Forelimb muscle (tissue), 1 donor: Measurements from ENCODE around the gene HSBP1L1. TPM values are rescaled to one million over a fixed set of nuclear protein-coding genes. Genes with fewer than 3 reads are reported as not detected.

Experiments
- DNase-seq: peaks from one replicate; pipeline ENCODE4 v3.0.0-alpha.2; 2013; ENCODE audit warnings: low read depth
- polyA plus RNA-seq: library from polyadenylated mRNA; unstranded; fragments of 120-200 nt; gene quantifications from one replicate; pipeline ENCODE4 v1.2.1, GENCODE V29; 2013; ENCODE audit not compliant: insufficient read length

Gene HSBP1L1
- polyA plus RNA-seq, 1 donor, result 2.6 TPM

DNA sequence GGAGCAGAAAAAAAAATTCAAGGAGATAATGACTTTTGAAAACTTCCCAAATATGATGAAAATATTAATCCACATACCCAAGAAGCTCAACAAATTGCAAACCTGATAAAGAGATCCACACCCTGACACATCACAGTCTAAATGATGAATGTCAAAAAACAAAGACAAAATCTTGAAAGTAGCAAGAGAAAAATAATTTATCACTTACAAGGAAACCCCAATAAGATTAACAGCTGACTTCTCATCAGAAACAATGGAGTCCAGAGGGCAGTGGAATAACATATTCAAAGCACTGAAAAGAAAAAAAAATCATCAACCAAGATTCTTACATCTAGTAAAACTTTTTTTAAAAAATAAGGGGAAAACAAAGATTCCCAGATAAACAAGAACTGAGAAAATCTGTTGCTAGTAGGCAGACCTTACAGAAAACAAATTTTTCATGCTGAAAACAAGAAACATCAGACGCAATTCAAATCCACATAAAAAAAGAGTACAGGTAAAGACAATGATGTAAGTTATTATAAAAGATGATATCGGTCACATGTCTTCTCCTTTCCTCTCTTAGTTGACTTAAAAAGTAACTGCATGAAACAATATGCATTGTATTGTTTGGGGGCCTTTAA, 34.3 kb upstream of the HSBP1L1 start:
- DNase-seq, result no peak

DNA sequence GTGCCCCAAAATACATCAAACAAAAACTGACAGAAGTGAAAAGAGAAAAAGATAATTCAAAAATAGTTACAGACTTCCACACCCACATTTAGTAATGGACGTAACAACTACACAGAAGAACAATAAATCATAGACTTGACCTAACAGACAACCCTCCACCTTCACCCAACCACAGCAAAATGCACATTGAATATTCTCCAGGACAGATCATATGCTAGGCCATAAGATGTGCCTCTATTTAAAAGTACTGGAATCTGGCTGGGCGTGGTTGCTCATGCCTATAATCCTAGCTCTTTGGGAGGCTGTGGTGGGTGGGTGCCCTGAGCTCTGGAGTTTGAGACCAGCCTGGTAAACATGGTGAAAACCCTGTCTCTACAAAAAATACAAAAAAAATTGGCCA, 33.0 kb upstream of the HSBP1L1 start:
- DNase-seq, result no peak

DNA sequence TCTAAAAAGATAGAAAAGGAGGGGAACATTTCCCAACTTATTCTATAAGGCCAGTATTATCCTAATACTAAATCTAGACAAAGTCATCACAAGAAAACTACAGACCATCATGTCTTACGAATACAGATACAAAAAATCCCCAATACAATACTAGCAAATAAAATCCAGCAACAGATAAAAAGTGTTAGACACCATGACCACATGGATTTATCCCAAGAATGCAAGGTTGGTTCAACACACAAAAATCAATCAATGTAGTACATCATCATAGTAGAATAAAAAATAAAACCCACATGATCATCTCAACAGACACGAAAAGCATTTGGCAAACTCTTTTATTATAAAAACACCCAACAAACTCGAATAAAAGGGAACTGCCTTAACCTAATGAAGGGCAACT, 31.5 kb upstream of the HSBP1L1 start:
- DNase-seq, result no peak

DNA sequence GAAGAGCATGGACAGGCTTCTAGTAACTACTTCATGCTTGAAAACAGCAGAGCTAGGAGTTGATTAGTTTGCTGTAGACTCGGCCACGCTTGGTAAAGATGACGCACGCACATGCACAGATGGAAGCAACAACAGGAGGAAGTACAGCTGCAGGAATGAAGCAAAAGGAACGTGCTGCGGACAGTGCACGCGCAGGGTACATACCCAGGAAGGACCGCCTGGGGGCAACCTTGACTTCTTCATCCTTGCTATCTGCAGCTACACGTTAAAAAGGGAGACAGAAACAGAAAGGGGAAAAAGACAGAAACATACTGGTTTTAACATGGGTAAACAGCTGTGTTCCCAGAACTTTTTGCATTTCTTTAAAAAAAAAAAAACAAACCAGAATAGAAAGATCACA, 30.7 kb upstream of the HSBP1L1 start:
- DNase-seq, result no peak

DNA sequence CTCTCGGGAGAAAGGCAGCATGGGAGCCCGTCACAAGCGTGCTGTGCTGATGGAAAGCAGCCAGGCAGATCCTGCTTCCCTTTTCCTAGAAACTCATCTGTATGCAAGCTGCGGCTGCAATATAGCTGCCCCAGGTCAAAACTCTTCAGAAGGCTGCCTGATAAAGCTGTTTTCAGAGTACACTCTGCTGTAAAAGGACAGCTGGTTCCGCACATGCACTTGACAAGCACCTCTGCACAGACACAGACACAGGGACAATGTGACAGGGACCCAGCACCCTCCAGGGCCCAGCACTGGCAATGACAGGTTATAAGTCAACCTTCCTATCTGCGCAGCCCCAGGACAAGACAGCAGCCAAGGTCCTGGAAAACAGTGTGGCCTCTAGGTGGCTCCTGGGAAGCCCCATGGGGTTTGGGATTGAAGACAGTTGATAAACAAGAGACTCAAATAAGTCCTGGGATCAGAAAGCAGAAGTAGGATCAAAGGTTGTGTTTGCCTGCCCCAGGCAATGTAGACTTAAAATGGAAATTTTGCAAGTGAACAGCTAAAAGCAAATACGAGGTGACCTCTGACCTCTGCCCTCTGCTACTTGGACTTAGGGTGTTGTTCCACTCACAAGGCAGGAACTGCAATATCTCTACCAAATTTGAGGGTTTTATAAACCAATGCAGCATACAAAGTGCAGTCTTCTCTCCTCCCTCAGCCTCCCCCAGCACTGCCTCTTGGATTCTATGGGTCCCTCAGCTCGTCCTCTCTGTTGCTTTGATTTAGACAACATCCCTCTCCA, 29.9 kb upstream of the HSBP1L1 start:
- DNase-seq, result no peak

DNA sequence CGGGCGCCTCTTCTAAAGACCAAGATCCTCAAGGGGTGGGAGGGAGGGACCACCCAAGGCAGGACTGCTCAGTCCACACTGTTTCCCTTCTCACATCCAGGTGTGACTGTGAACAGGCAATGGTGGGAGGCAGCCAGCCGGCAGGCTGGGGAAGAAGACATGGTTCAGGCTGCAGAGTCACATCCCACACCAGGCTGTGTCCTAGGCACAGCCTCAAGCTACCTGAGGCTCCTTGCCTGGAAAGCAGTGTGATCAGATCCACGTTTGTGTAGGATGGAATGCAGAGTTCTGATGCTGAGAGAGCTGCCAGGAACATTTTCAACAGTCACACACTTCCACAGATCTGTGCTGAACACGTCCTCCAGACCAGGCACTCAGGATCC, 29.4 kb upstream of the HSBP1L1 start:
- DNase-seq, result no peak

DNA sequence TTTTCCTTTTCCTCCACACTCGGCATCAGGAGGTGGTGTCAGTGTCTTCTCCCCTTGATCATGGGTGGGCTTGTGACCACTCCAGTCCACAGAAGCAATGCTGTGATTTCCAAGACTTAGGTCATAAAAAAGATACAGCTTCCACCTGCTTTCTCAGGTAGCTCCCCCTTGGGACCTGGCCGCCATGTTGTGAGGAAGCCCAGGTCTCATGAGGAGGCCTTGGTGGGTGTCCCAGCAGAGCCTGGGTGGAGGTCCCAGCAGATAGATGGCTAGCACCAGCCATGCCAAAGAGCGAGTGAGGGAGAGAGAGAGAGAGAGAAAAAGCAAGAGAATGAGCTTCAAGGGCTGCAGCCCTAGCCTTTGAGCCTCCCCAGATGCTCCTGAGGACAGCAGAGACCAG, 28.9 kb upstream of the HSBP1L1 start:
- no peak for DNase-seq

DNA sequence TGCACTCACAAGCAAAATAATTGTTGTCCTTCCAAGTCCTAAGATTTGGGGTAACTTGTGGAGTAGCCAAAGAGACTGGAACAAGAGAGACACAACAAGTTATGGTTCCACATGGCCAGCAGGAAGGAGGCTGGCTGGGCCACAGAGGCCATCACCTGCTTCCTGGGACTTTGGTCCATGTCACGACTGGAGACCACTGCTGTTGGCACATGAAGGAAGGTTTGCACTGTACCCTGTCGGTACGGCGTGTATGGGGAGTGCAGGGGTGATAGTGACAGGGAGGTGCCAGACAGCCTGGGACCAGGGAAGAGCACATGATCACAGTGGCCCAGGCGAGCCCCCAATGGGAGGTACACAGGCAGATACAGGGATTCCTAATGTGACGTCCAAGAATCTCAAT, 28.5 kb upstream of the HSBP1L1 start:
- no peak for DNase-seq

DNA sequence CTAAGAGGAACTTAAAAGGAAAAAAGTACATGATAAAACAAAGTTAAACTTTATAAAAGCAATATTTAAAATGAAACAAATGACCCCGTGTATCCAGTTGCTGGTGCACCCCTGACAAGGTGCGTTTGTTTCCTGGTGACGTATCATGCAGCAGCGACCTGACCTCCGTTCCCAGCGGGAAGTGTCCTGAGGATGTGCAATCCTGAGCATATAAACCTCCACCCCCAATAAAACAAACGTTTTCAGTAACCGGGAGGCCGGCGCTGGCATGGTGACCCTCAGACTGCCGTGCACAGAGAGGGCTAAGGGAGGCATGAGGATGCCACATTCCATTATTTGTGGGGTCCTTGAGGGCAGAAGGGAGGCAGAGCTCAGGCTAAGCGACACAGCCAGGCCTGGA, 27.8 kb upstream of the HSBP1L1 start:
- no peak for DNase-seq

DNA sequence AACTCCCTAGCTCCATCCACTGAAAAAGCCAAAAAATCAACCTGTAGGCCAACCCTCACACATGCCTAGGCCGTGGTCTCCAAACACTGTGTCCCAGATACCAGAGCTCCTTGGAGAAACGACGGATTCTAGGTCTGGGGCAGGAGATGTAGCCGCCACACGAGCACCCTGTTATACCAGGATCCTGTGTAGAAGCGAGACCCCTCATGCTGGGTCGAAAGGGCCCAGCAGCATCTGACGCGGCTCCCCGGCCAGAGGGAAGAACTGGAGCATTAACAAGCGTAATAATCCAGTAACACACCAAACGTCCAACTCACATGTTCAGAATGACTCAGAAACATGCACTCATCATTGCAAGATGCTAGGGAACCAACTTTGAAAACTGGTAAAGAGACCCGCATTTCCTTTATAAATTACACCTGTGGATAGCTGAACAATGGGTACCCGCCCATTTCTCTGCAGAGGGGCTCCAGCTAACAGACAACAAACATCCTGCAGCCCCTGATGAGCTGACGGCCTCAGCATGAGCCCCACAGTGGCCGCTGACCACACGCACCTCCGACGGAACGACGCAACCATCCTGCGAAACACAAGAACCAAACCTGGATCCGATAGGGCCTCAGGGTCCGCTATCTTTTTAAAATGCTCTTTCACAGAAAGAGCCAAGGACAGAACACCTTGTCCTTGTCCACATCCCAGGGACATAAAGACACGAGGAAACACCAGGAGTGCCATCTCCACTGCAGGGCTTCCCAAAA, 27.2 kb upstream of the HSBP1L1 start:
- no peak for DNase-seq

DNA sequence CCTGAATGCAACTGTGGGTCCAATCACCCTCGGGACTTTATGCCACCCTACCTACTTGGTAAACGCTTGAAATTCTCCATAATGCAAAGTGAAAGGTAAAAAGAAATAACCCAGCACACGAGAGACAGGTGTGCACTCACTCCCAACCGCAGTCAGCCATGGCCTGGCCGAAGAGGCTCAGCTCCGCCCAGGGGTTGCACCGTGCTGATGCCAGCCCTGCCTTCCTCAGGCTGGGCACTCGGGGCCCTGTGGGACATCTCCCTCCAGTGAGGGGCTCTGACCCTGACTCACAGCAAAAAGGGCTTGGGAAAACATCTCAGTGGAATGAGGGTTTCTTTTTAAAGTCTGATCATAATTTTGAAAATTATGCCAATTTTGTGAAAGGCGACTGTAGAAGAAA, 26.2 kb upstream of the HSBP1L1 start:
- DNase-seq, result no peak

DNA sequence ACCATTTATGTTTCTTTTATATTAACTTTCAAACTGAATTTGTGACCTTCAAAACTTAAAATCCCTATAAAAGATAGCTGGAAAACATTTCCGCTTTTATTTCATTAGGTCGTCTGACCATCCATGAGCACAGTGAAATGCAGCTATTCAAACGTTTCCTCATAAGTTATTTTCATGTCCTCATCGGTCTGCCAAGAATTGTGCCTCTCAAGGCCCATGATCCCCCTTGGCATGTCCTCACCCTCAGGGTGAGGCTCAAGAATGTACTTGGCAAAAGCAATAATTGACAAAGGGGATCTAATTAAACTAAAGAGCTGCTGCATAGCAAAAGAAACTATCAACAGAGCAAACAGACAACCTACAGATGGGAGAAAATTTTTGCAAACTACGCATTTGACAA, 25.3 kb upstream of the HSBP1L1 start:
- DNase-seq, result no peak

DNA sequence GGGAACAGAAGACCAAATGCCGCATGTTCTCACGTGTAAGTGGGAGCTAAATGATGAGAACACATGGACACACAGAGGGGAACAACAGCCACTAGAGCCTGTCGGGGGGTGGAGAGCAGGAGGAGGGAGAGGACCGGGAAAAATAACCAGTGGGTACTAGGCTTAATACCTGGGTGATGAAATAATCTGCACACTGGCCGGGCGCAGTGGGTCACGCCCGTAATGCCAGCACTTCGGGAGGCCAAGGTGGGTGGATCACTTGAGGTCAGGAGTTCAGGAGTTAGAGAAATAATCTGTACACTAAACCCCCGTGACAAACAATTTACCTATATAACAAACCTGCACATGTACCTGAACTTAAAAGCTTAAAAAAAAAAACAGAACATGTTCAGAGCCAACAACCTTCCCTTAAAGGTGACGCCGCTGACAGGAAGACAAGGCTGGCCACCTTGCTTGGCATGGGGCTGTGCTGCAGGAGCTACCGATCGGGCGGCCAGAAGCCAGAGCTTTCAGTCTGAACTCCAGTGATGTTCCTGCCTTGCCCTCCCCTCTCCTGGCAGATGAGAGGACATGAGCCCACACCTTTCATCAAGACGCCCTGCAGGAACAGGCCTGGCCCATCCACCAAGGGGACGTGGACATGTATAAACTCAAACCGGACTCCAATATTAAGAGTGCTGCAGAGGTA, 24.2 kb upstream of the HSBP1L1 start:
- no peak for DNase-seq

DNA sequence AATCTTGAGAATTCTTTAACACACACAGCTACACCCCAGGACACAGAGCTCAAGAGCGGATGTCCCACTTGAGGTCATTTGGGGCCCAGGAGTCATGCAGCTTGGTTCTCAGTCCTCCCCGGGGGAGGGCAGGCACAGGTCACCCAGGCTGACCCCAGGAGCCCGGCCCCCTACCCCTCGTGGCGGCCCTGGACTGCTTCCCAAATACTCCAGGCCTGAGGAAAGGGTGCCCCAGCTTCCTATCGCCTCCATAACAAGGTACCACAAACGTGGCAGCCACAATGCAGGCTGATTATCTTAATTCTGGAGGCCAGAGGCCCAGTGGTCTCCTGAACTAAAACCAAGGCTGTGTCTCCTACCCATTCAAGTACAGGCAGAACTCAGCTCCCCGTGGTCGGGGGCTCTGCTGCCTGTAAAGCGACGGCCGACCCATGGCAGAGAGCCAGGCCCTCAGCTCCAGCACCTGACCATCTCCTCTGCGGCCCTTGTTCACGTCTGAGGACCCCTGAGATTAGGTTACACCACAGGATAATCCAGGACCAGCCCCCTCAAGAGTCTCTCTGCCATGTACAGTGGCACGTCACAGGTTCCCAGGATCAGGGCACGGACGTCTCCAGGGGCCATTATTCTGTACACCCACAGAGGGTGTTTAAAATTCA, 23.5 kb upstream of the HSBP1L1 start:
- no peak for DNase-seq

DNA sequence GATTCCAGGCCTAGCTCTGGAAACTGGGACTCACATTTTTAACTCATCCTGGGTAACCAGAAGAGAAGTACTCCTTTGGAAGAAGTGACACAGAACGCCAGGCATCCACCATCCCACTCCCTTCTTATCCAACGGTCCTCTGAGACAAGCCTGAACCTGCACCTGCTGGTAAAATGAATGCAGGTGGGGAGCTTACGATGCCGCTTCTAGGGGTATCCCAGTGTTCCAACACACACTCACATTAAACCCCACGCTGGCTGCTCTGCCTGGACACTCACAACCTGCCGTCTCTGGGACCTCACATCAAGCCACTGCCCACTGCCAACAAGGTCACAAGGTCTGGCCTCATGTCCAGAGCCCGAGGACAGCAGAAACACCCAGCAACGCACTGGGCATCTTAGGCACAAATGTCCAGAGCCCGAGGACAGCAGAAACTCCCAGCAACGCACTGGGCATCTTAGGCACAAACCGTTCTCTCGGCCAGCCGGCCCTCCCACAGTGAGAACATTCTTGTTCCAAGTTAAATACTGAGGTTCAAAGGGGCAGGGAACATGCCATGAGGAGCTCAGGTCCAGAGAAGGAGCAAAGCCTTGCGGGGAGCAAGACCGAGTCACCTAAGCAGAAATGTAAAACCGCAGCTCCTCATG, 22.8 kb upstream of the HSBP1L1 start:
- DNase-seq, result no peak

DNA sequence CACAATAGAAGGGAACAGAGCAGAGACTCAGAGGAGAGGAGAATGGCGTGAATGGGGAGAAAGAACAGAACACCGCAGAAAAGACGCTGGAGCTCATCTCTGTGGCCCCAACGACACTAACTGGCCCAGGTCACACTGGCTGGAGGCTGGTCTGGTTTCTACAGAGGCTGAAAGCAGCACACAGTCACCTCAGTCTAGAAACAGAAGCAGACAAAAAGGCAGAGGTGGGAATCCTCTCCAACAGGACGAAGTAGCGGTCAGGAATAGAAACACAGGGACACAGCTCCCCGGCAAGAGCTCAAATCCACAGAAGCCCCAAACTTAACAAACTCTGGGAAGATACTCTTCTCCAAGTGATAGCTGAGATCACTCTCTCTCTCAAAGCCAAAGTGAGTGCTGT, 22.2 kb upstream of the HSBP1L1 start:
- no peak for DNase-seq

DNA sequence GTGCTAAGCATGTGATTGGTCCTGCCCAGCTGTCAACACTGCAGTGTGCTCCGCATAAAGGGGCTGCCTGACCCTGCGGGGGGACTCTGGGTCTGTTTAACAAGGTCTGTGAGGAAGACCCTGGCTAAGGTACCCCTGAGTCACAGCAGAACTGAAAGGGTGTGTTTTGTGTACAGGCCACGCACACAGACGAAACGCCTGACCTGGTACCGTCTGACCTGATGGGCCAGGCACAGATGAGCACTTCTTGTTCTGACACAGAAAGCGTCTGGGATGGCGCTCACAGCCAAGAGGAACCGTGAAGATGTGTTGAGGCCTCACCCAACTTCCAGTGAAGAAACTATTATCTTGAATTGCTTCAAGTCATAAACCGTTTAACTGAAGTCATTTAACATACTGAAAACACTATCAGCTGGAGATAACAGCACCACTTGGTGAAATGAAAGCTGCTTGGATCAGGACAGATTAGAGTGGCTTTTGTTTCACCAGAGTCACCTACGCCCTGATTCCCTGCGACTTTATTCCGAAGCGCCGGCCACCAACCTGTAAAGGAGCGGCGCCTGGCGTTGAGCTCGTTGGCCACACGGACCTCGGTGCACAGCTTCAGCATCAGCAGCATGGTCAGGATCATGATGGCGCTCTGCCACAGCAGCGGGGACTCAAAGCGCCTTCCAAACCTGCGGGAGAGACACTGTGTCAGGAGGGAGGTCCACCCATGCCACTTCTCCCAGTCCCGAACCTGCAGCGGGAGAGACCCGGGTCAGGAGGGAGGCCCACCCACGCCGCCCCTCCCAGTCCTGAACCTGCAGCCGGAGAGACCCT, 21.4 kb upstream of the HSBP1L1 start:
- DNase-seq, result no peak

DNA sequence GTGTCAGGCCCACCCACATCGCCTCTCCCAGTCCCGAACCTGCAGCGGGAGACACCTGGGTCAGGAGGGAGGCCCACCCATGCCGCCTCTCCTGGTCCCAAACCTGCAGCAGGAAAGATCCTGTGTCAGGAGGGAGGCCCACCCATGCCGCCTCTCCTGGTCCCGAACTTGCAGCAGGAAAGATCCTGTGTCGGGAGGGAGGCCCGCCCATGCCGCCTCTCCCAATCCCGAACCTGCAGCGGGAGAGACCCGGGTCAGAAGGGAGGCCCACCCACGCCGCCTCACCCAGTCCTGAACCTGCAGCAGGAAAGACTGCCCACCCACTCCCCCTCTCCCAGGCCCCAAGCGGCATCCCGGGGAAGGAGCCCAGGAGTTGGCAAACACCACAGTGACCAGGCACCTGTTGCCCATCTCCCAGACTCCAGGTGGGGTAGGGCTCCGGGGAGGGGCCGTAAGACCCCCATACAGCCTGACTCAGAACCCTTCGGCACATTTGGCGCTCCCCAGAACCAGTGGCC, 20.8 kb upstream of the HSBP1L1 start:
- no peak for DNase-seq

DNA sequence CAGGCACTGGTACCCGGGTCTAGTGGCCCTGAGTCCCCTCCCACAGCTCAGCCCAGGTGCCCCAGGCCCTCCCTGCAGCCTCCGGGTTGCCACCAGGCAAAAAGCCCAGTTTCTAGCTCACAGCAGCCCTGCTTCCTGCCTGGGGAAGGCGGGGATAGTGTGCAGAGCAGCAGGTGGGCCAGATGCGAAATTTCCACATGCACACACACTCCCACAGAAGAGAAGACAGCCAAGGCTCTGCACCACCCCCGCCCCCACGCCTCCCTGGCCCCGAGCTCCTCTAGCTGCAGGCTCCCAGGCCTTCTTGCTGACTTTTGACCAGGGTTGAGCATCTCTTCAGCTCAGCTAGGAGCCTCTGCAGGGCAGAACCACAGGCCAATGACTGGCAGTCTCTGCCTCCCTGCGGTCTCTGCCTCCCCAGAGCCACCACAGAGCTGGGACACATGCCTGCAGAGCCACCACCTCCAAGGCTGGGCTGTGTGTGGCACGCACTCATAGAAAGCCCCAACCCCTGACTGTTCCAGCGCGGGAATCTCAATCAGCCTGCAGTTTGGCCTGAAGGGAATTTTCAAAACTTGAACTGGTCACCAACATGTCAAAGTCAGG, 20.2 kb upstream of the HSBP1L1 start:
- no peak for DNase-seq

DNA sequence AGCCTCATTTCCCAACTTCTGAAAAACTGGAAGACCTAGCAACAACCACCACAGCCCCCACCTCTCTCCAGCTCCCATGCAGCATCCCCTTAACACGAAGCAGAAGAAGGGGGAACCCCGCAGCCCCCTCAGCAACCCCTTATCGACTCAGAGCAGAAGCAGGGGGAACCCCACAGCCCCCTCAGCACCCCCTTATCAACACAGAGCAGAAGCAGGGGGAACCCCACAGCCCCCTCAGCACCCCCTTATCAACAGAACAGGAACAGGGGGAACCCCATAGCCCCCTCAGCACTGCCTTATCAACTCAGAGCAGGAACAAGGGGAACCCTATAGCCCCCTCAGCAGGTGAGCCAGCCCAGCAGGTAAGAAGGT, 19.7 kb upstream of the HSBP1L1 start:
- no peak for DNase-seq
